ENCODE measurements around the gene RPL18.

GRCh38 chr19:48568345-48568886 is 50.6 kb downstream of the RPL18 start:
- no peak for TF ChIP-seq CTCF (conservative IDR thresholded peaks at IDR 0.05)
- no peak for TF ChIP-seq ZFX (IDR thresholded peaks at IDR 0.05)

Measured in C4-2B (cell line).